Neural progenitor cell (in vitro differentiated cells): ENCODE results near the gene STN1.

Experiments
- EZH2 ChIP-seq: fragments of 200-600 bp; sonication (generic); IDR thresholded peaks from 2 replicates; pipeline ENCODE4 v1.6.1; 2017; ENCODE audit warnings: antibody characterized with exemption, mild to moderate bottlenecking, moderate library complexity
- EZH2phosphoT487 ChIP-seq: fragments of 200-600 bp; sonication (generic); IDR thresholded peaks from 2 replicates; pipeline ENCODE4 v1.6.1; 2017; ENCODE audit warnings: antibody characterized with exemption
- TF ChIP-seq, protein P1 (sequence below): fragments of 200-600 bp; sonication (generic); IDR thresholded peaks from 2 replicates; pipeline ENCODE4 v1.5.1; 2017; ENCODE audit warnings: antibody characterized with exemption, mild to moderate bottlenecking

DNA sequence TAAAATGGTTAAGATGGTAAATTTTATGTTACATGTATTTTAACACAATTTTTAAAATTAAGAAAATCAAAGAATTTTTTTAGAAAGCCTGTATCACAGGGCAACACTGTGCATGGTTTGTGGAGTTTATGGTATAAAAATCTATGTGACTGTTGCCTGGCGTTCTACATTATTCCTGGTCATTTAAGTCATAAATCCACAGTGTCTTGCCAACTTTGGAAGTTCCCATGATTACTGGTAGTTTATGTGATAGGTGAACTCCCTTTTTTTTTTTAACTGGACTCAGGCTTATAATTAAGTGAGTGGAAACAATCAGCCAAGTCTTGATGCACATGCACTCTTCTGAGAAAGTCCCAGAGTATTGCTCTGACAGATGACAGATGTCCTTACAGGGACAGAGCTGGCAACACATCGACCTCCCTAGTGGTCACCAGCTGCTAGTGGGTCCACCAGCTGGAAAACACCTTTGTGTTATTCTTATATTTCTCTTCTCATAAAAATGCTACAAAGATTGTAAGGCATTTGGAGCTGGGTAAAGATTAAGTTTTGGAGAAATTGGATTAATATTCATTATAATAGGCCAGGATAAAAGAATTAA lies 8.8 kb upstream of the STN1 start:
- no peak for TF ChIP-seq EZH2
- TF ChIP-seq, protein P1, sequence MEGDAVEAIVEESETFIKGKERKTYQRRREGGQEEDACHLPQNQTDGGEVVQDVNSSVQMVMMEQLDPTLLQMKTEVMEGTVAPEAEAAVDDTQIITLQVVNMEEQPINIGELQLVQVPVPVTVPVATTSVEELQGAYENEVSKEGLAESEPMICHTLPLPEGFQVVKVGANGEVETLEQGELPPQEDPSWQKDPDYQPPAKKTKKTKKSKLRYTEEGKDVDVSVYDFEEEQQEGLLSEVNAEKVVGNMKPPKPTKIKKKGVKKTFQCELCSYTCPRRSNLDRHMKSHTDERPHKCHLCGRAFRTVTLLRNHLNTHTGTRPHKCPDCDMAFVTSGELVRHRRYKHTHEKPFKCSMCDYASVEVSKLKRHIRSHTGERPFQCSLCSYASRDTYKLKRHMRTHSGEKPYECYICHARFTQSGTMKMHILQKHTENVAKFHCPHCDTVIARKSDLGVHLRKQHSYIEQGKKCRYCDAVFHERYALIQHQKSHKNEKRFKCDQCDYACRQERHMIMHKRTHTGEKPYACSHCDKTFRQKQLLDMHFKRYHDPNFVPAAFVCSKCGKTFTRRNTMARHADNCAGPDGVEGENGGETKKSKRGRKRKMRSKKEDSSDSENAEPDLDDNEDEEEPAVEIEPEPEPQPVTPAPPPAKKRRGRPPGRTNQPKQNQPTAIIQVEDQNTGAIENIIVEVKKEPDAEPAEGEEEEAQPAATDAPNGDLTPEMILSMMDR, result peak; percentile 17
- TF ChIP-seq EZH2phosphoT487, result no peak
